Activated CD4-positive, alpha-beta T cell treated with anti-CD3 and anti-CD28 coated beads, Interleukin-10, Interleukin-2, amounts not matched to agents 100 ng/mL and 50 ng/mL, durations not matched to agents 16 hours and 8 hours (primary cell): Measurements from ENCODE around the gene CENPP.

ENCODE experiments used
- DNase-seq: peaks from one replicate; pipeline ENCODE4 v3.0.0-alpha.2; 2020

The CENPP gene

GRCh38 chr9:92603100-92603499 is 277.3 kb downstream of the CENPP start:
- no peak for DNase-seq

DNA sequence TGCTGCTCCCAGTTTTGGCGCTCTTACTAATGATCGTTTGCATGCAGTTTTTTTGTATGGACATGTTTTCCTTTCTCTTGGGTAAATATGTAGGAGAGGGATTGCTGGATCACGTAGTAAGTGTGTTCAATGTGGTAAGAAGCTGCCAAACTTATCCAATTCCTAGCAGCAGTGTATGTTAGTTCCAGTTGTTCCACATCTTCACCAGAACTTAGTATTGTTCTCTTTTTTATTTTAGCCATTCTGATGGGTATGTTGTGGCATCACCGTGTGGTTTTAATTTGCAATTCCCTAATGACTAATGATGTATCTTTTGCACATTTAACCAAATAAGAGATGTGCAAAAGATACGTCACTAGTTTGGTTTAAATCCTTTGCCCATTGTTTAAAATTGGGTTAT is 278.2 kb downstream of the CENPP start:
- no peak for DNase-seq

- DNase-seq = no peak
These were observed 279.5 kb downstream of the CENPP start for GRCh38 chr9:92605224-92605623.

DNA sequence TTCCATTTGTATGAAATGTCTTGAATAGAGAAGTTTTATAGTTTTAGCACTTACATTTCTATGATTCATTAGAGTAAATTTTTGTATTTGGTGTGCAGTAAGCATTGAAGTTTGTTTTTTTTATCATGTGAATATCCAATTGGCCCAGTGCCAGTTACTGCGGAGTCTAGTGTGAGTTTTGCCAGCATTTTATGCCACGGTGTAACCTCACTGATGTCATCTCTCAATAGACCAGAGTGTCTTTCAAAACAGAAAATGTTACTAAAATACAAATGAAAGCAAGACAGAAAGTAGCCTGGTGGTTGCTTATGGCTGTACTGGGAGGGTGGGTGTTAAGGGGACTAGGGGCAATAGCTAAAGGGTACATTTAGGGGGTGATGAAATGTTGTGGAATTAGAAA is 281.3 kb downstream of the CENPP start:
- no peak for DNase-seq

DNA sequence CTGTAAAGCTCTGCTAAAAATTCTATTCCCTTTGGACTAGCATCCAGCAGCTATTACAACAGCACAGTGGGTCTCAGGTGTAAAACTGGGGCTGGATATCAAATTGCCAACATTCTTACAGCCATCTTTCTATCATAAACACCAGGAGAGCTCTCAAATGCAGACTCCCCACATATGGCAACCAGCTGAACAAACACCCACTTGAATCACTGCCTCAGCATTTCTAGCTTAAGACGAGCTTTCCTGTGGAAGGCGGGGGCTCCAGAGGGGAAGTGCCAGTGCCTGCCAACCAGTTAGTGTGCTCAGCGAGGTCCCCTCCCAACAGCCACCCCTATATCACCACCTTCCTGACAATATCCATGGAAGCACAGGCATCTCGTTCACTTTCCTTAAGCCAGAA is 282.0 kb downstream of the CENPP start:
- DNase-seq = no peak

DNA sequence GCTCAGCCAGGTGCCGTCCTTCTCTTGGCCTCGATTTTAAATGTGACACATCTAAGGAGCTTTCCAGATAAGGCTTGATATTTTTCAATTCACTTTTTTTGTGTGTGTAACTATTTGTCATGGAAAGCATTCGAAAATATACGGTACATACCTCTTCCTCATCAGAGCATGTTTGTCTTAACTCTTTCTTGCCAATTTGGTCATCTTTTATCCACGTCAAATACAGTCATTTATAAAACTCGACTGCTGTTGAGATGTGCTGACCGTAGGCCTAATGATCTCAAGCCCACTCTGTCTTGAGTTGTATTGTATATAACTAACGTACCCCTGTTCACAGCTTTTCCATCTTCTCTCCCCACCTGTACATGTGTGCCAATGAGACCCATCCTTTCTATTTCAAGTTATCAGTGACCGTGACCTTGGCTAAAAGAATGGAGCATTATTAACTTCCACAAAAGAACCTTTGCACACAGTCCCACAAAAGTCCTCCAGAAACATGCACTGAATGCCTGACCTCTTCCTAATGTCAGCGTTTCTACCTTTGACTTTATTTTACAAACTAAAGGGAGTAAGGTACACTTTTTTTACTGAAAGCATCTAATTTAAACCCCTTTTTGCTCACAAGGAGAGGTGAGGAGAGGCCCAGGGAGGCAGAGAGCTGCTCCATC is 282.6 kb downstream of the CENPP start:
- no peak for DNase-seq

- DNase-seq = no peak
These were observed 283.2 kb downstream of the CENPP start for GRCh38 chr9:92608909-92609445.

GRCh38 chr9:92610470-92611420 is 285.0 kb downstream of the CENPP start:
- DNase-seq = no peak

- DNase-seq = no peak
These were observed 286.0 kb downstream of the CENPP start for GRCh38 chr9:92611621-92612285.

DNA sequence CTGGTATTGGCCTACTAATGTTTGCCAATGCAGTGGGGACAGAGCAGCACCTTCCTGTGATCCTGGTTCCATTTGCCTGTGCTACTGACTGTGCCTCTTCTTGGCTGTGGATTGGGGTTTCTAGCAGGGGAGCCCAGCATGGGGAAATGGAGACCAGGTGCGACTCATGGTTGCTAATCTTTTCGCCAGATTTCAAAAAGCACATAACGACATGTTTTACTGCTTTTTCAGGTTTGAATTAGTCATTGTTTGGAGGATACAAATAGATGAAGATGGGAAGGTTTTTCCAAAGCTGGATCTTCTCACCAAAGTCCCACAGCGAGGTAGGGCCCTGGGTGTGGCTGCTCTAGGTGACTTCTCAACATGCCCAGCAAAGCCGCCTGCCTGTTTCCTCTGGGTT is 286.5 kb downstream of the CENPP start:
- no peak for DNase-seq

- DNase-seq = no peak
These were observed 287.1 kb downstream of the CENPP start for GRCh38 chr9:92612816-92613215.

DNA sequence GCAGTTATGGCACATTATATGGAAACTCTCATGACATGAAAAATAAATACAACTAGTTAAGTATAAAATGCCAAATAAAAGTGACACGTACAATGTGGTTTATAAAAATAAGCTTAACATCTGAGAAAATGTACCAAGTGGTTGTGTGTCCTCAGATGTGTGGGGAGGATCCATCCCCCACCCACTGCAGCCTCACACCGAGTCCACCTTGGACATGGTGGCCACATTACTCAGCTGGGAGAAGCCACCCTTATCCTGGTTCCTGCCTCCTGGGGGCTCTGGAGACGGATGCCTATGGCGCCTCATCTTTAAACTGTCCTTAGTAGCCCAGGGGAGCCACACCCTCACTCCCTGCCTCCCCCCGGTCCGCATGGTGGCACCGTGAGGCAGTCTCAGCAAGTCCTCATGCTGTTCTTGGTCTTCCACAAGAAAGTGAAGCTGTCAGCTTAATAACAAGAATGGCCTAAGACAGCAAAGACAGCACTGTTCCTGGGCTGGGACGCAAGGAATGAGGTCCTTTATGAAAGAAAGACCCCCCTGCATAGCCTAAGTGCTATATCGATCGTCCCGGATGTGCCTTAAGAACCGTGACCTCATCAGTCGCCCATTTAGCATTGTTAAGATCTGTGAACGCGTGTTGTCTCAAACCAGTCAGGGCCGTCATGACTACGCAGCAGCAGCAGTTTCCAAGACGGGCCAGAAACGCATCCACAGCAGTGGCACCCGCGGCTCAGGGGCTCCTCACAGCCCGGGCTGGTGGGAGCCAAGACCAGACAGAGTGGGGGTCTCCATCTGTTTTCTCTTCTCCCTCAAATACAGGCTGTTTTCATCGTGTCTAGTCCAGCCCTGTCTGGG is 287.7 kb downstream of the CENPP start:
- DNase-seq = no peak

- no peak for DNase-seq
These were observed 288.4 kb downstream of the CENPP start for GRCh38 chr9:92614123-92614510.

DNA sequence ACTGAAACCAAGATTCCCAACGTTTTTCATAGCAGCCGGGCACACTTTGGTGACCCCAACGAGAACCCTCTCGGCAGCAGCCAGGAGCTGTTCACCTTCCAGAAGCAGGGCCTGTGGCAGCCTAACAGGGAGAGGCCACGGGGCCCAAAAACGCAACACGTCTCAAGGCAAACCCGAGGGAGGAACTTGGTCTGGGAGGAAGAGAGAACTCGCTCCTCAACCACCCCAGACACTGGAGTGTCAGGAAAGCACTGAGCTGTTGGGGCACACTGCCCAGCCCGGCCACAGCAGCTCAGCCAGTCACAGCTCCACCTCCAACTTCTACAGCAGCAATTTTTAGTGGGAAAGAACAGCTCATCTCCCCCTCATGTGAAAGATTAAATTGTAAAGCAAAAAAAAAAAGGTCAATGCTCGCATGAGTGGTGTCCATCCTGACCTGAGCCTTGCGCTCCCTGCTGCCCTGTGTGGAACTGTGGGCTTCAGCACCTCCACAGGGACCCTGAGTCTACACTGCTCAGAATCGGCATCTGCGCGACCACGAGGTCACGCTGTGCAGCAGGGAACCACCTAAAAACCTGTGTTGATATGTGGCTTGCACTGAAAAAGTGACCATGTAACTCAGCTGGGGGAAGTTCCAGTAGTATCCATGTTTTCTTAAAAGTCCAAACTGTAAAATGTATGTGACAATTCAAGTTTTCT is 289.2 kb downstream of the CENPP start:
- DNase-seq = no peak

- DNase-seq = no peak
These were observed 290.0 kb downstream of the CENPP start for GRCh38 chr9:92615790-92616189.

DNA sequence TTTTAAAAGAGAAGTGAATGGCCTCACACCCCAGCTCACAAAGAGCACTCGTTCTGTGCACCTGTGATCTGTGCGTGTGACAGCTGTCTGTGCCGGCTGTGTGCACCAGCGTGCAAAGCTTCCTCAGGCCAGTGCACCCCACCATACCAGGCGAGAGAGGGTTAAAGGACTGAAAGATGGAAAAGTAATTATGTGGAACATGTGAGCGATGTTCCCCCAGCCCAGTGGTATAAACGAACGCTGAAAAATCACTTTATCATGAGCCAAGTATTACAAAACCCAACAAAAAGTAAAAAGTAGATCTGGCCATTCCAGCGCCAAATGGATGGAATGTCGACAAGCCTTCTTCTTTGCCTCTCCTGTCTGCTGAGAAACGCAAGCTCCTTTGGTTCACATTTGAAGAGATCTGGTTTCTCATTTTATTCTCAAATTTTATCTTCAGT is 290.5 kb downstream of the CENPP start:
- no peak for DNase-seq

DNA sequence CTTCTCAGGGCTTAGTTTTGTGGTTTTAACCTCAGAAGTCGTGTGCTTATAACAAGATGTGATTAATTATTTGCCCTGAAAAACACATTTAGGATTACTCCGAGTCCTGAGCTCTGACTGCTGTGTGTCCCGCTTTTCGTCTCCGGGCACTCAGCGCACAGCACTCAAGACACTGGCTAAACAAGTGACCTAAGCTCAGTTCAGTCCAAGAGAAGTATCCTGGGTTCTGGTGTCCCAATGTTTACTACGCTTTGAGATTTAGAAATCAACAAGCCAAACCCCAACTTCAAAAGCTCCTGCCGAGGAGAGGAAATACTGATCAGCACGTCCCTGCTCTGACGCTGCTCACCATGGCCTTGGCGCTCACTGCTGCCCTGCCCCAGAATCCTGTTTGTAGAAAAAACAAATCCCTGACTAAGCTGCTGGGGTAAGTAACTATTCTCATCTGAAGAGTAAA is 290.9 kb downstream of the CENPP start:
- no peak for DNase-seq

DNA sequence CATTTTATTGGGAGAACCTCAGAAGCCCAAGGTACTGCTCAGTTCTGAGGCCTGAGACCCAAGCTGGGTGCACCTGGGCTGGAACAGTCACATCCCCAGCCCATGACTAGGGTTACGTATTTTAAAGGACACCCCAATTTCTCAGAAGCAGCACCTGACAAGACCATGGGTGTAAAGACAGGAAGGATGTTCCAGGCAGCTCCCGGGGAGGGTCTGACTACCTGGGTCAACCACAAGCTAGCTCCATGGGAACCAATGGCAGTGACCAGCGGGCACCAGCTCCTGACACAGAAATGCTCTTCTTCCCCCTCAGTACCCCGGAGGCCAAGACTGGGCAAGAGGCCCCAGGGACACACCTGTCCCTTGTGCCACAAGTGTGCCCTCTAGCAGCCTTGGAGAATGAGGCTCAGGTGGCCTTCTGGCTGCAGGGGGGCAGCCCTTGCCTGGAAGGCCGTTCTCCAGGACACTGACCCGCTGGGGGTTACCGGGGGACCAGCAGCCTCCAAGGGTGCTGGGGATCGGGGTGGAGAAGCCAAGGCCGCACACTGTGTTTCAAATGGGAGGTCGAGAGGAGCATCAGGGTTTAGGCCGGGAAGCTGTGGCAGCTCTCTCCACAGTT is 291.6 kb downstream of the CENPP start:
- no peak for DNase-seq

DNA sequence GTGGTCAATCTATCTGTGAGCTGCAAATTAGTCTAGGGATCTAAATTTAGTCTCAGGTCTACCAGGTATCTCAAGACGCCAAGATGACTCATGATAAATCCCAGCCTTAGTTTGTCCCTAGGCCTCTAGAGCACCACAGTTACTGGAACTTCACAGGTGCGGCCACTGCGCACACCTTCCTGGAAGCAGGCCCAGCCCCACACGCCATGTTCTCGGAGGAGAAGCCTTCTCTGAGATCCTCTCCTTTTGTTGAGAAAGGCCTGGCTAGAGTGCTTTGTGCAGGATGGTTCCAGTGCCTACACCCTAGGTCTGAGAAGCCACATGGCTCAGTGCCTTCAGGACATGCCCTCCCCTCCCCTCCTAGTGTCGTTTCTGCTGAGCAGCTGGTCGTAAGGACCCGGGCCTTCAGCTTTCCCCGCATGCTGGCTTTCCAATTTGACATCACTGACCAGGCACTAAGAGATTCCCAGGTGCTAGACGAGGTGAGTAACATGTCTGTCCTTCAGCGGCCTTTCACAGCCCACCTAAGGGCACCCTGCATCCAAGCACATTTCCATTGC is 292.3 kb downstream of the CENPP start:
- DNase-seq = no peak

- no peak for DNase-seq
These were observed 293.0 kb downstream of the CENPP start for GRCh38 chr9:92618633-92619225.
